ENCODE measurements around the gene IPCEF1. TPM values are rescaled to one million over a fixed set of nuclear protein-coding genes. Genes with fewer than 3 reads are reported as not detected.

IPCEF1 gene
- total RNA-seq, 6 experiments from 2014 or later: 0.31 TPM; not detected in 5

DNA sequence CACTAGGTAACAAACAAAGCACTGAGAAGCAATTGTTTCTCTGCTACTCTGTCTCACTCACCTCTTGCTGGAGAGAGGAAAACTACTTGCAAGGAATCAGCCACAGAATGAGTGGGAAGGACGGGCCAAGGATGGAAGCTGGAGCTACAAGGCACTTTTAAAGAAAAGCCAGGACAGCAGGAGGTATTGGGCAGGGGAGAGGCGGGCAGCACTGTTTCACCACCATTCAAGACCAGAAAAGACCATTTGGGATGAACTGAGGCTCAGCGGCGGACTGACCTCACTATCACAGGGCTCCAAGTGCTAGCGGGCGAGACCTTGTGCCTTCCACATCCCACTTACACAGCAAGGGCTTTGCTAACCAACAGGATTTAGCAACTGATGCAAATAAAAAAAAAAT lies 137.4 kb downstream of the IPCEF1 start:
- Mint-ChIP-seq H3K27ac (no peak overlapping the region), H3K36me3 (ENCODE audit: low read depth) (no peaks in the 10 kb centered on the region), H3K4me3 (no peak overlapping the region), H3K4me1 (ENCODE audit: low read depth) (no peaks in the 10 kb centered on the region), H3K27me3 (ENCODE audit: insufficient read depth) (peaks cover 8% of the 10 kb centered on the region), H3K9me3 (no peaks in the 10 kb centered on the region)
- no peak for DNase-seq
- TF ChIP-seq, protein P1, sequence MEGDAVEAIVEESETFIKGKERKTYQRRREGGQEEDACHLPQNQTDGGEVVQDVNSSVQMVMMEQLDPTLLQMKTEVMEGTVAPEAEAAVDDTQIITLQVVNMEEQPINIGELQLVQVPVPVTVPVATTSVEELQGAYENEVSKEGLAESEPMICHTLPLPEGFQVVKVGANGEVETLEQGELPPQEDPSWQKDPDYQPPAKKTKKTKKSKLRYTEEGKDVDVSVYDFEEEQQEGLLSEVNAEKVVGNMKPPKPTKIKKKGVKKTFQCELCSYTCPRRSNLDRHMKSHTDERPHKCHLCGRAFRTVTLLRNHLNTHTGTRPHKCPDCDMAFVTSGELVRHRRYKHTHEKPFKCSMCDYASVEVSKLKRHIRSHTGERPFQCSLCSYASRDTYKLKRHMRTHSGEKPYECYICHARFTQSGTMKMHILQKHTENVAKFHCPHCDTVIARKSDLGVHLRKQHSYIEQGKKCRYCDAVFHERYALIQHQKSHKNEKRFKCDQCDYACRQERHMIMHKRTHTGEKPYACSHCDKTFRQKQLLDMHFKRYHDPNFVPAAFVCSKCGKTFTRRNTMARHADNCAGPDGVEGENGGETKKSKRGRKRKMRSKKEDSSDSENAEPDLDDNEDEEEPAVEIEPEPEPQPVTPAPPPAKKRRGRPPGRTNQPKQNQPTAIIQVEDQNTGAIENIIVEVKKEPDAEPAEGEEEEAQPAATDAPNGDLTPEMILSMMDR (IDR thresholded peaks at IDR 0.05): no peak

DNA sequence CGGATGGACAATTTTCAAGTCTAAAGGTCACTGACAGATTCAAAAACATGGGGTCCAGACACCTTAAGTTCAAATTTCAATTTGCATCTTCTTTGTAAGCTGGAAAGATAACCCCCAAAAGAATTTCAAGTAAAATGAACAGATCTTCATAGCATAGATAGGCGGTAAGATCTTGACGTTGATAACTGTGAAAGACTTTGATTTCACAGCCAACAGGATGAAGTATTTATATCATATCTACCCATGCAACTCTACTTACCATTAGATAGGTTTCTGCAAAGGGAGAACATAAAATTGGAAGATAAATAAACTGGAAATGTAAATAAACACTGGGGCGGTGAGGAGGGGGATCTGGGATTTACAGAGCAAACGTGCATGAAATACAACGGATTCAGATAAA lies 137.8 kb downstream of the IPCEF1 start:
- H3K27ac Mint-ChIP-seq: no peak overlapping the region
- H3K4me1 Mint-ChIP-seq (ENCODE audit: low read depth): no peaks in the 10 kb centered on the region
- no peaks in the 10 kb centered on the region for H3K36me3 Mint-ChIP-seq (ENCODE audit: low read depth)
- no peak overlapping the region for H3K4me3 Mint-ChIP-seq
- TF ChIP-seq, protein P1 (IDR thresholded peaks at IDR 0.05): no peak
- H3K9me3 Mint-ChIP-seq: no peaks in the 10 kb centered on the region
- no peak for DNase-seq
- H3K27me3 Mint-ChIP-seq (ENCODE audit: insufficient read depth): peaks cover 7% of the 10 kb centered on the region

DNA sequence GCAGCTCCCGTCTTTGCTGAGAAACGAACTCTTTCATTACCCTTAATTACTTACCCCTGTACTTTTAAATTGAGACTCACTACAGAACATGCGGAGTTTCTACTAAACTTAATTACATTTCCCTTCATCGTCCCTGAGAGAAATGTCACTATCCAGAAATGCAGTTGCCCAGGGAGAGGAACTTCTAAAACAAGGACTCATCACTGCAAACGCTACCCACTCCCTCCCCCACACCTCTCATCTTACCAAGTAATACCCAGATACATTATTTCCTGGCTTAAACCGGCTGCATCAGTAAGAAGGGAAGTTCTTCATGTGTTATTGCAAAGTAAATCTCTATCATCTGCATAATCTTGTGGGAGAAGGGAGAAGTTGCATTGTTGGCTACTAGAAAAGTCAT lies 138.3 kb downstream of the IPCEF1 start:
- TF ChIP-seq, protein P1 (IDR thresholded peaks at IDR 0.05): no peak
- no peak for DNase-seq
- H3K9me3 Mint-ChIP-seq: no peaks in the 10 kb centered on the region
- no peak overlapping the region for H3K4me3 Mint-ChIP-seq
- no peak overlapping the region for H3K27ac Mint-ChIP-seq
- peaks cover 4% of the 10 kb centered on the region for H3K27me3 Mint-ChIP-seq (ENCODE audit: insufficient read depth)
- no peaks in the 10 kb centered on the region for H3K36me3 Mint-ChIP-seq (ENCODE audit: low read depth)
- H3K4me1 Mint-ChIP-seq (ENCODE audit: low read depth): no peaks in the 10 kb centered on the region

DNA sequence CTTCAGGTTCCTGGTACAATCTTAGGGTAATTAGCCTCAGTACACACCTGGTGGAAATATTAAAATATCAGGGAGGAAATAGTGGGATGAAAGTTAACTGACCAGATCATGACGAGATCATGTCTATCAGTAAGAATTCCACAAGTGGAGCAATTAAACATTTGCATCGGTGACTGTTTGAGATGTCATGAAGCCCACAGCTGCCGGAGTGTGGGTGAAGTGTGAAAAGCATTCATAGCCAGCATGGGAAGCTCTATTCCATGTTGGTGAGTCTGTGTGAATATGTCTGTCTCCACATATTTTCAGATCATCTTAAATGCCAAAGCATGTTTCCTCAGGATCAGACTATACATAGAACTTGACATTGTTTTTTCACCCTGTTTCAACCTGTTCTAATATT lies 142.8 kb downstream of the IPCEF1 start:
- DNase-seq: no peak
- no peaks in the 10 kb centered on the region for H3K4me1 Mint-ChIP-seq (ENCODE audit: low read depth)
- H3K9me3 Mint-ChIP-seq: no peaks in the 10 kb centered on the region
- TF ChIP-seq, protein P1 (IDR thresholded peaks at IDR 0.05): no peak
- peaks cover 2% of the 10 kb centered on the region for H3K27me3 Mint-ChIP-seq (ENCODE audit: insufficient read depth)
- H3K4me3 Mint-ChIP-seq: no peak overlapping the region
- no peak overlapping the region for H3K27ac Mint-ChIP-seq
- no peaks in the 10 kb centered on the region for H3K36me3 Mint-ChIP-seq (ENCODE audit: low read depth)

DNA sequence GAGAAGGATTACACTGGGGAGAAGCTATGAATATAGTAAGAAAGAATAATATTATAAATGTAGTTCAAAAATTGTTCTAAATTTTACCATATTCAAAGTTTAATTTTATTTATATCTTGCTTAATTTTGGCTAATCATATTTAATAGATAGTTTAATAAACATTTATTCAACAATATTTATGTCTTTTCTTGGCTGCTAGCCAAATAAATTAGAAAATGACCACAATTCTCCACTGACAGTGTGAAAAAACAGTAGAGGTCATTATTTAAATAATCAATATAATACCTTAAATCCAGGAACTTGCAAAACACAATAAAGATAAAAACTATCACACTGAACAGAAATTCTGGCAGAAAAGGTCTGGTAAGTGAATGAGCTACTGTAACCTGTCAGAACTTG lies 145.9 kb downstream of the IPCEF1 start:
- Mint-ChIP-seq H3K4me1 (ENCODE audit: low read depth) (no peaks in the 10 kb centered on the region), H3K4me3 (no peak overlapping the region), H3K27me3 (ENCODE audit: insufficient read depth) (peaks cover 7% of the 10 kb centered on the region), H3K27ac (no peak overlapping the region), H3K36me3 (ENCODE audit: low read depth) (no peaks in the 10 kb centered on the region), H3K9me3 (no peaks in the 10 kb centered on the region)
- TF ChIP-seq, protein P1 (IDR thresholded peaks at IDR 0.05): no peak
- no peak for DNase-seq

DNA sequence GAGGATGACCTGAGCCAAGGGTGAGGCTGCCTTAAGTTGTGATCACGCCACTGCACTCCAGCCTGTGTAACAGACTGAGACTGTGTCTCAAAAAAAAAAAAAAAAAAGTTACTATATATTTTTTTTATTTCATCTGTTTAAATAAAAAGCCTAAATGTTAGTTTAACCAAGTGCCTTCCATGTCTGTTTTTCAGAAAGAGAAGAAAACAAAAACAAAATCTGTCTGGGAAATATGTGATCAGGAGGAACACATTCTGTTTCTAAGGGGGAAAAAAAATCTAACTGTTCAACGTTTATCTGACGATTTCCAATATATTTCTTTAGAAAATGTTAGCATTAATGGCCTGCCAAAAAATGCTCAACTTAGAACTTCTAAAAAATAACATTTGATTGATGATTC lies 147.0 kb downstream of the IPCEF1 start:
- TF ChIP-seq, protein P1 (IDR thresholded peaks at IDR 0.05): no peak

More for the DNA sequence above, 147.0 kb downstream of the IPCEF1 start:
- Mint-ChIP-seq H3K36me3 (ENCODE audit: low read depth) (no peaks in the 10 kb centered on the region), H3K27ac (no peak overlapping the region), H3K4me1 (ENCODE audit: low read depth) (no peaks in the 10 kb centered on the region), H3K27me3 (ENCODE audit: insufficient read depth) (peaks cover 7% of the 10 kb centered on the region), H3K4me3 (no peak overlapping the region), H3K9me3 (no peaks in the 10 kb centered on the region)
- no peak for DNase-seq
